ENCODE measurements around the gene MUS81. TPM values are rescaled to one million over a fixed set of nuclear protein-coding genes. Genes with fewer than 3 reads are reported as not detected.
A peak's percentile ranks its signal among the peaks of the same experiment; 100 is the strongest.

MUS81 gene
- total RNA-seq, 2 donors from 2014 or later = 80.6 to 94.8 TPM

DNA sequence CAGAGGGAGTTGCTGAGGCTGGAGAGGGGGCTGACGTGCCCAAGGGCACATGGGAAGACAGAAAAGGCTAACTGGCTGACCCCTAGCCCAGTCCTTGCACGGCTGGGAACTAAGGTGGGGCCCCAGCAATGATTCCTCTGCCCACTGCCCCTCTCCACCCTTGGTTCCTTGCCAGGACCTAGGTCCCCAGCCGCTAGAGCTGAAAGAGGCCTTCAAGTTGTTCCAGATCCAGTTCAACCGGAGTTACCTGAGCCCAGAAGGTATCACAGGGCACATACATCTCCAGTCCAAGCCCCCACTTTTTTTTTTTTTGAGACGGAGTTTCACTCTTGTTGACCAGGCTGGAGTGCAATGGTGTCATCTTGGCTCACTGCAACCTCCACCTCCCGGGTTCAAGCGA, 19.8 kb downstream of the MUS81 start:
- DNase-seq (no peak), ATAC-seq (replicated peaks in 1 of 2) (no peak)
- H3K9me3 Mint-ChIP-seq = no peaks in the 10 kb centered on the region
- H3K4me1 Mint-ChIP-seq (ENCODE audit: low read depth) = peaks cover 38% of the 10 kb centered on the region
- H3K36me3 Mint-ChIP-seq (ENCODE audit: insufficient read depth in 2 of 2) = peaks cover 0 to 7% of the 10 kb centered on the region in 2 donors
- no peaks in the 10 kb centered on the region for H3K27me3 Mint-ChIP-seq (ENCODE audit: low read depth)
- peak overlapping the region; percentile 46 for H3K27ac Mint-ChIP-seq
- peak overlapping the region; percentile 70 to 71 for H3K4me3 Mint-ChIP-seq

DNA sequence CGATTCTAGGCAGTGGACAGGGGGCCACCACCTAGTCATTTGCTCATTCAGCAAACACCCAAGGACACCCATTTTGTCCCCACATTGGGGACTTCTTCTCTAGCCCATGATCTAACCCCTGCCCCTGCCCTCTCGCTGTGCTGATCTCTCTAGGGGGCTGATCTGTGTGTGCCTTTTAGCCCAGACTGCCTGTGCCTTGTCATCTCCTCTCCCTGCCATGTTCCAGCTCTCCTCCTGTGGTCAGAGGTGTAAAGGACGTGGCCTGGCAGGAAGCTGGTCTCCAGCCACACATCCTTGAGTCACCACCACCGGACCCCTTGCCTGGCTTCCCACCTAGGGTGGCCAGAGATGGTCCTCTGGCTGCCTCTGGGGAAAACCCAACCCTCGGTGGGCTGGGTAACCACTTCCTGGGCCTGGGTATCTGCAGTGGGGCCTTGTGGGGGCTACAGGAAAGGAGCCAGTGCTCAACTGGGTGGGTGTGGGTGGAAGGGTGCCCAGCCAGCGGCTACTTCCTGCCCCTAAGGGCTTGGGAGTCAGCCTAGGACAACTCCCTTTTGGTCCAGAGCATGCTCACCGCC, 20.7 kb downstream of the MUS81 start:
- Mint-ChIP-seq H3K36me3 (ENCODE audit: insufficient read depth in 2 of 2) (peaks cover 0 to 9% of the 10 kb centered on the region in 2 donors), H3K9me3 (no peaks in the 10 kb centered on the region), H3K4me3 (peak overlapping the region; percentile 70 to 71), H3K27ac (peak overlapping the region; percentile 78), H3K27me3 (ENCODE audit: low read depth) (no peaks in the 10 kb centered on the region), H3K4me1 (ENCODE audit: low read depth) (peaks cover 47% of the 10 kb centered on the region)
- DNase-seq = no peak
- ATAC-seq (replicated peaks in 1 of 2) = peak; percentile 32 to 37

DNA sequence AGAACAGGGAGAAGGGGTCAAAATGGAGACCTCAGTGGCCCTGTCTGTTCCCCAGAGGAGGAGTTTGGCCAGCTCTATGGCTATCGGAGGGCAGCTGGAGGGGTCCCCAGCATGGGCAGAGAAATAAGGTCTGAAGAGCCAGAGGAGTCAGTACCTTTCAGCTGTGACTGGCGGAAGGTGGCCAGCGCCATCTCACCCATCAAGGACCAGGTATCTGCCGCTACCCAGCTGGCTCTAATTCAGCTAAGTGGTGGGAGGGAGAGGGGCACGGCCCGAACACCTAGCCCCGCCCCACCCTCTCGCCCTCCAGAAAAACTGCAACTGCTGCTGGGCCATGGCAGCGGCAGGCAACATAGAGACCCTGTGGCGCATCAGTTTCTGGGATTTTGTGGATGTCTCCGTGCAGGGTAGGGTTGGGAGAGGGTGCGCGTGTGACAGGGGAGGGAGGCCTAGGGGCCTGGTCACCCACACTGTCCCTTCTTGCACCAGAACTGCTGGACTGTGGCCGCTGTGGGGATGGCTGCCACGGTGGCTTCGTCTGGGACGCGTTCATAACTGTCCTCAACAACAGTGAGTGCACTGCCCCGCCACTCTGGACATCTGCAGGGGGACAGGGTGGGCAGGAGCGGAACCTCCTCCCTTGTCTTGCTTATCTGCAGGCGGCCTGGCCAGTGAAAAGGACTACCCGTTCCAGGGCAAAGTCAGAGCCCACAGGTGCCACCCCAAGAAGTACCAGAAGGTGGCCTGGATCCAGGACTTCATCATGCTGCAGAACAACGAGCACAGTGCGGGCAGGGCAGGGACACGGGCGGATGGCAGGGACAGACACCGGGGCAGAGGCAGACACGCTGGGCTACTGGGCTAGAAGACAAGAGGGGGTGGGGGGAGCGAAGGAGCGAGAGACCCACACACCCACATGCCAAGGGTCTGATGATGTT, 22.2 kb downstream of the MUS81 start:
- ATAC-seq (replicated peaks in 1 of 2) = no peak
- no peaks in the 10 kb centered on the region for H3K9me3 Mint-ChIP-seq
- H3K36me3 Mint-ChIP-seq (ENCODE audit: insufficient read depth in 2 of 2) = peaks cover 0 to 14% of the 10 kb centered on the region in 2 donors
- no peak overlapping the region for H3K4me3 Mint-ChIP-seq
- peaks cover 58% of the 10 kb centered on the region for H3K4me1 Mint-ChIP-seq (ENCODE audit: low read depth)
- DNase-seq = no peak
- H3K27ac Mint-ChIP-seq = no peak overlapping the region
- H3K27me3 Mint-ChIP-seq (ENCODE audit: low read depth) = no peaks in the 10 kb centered on the region

DNA sequence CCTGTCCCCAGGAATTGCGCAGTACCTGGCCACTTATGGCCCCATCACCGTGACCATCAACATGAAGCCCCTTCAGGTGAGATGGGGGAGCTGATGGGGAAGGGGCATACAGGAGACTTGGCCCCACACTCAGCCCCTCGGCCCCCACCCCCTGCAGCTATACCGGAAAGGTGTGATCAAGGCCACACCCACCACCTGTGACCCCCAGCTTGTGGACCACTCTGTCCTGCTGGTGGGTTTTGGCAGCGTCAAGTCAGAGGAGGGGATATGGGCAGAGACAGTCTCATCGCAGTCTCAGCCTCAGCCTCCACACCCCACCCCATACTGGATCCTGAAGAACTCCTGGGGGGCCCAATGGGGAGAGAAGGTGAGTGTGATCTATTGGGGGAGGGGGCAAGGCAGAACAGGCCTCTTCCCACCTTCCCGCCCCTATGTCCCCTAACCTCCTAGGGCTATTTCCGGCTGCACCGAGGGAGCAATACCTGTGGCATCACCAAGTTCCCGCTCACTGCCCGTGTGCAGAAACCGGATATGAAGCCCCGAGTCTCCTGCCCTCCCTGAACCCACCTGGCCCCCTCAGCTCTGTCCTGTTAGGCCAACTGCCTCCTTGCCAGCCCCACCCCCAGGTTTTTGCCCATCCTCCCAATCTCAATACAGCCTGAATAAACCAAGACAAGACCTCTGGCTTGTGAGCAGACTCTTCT, 23.0 kb downstream of the MUS81 start:
- Mint-ChIP-seq H3K4me3 (no peak overlapping the region), H3K9me3 (no peaks in the 10 kb centered on the region), H3K36me3 (ENCODE audit: insufficient read depth in 2 of 2) (peaks cover under 1 to 14% of the 10 kb centered on the region in 2 donors), H3K27me3 (ENCODE audit: low read depth) (no peaks in the 10 kb centered on the region), H3K4me1 (ENCODE audit: low read depth) (peaks cover 67% of the 10 kb centered on the region), H3K27ac (no peak overlapping the region)
- DNase-seq (no peak), ATAC-seq (replicated peaks in 1 of 2) (no peak)

DNA sequence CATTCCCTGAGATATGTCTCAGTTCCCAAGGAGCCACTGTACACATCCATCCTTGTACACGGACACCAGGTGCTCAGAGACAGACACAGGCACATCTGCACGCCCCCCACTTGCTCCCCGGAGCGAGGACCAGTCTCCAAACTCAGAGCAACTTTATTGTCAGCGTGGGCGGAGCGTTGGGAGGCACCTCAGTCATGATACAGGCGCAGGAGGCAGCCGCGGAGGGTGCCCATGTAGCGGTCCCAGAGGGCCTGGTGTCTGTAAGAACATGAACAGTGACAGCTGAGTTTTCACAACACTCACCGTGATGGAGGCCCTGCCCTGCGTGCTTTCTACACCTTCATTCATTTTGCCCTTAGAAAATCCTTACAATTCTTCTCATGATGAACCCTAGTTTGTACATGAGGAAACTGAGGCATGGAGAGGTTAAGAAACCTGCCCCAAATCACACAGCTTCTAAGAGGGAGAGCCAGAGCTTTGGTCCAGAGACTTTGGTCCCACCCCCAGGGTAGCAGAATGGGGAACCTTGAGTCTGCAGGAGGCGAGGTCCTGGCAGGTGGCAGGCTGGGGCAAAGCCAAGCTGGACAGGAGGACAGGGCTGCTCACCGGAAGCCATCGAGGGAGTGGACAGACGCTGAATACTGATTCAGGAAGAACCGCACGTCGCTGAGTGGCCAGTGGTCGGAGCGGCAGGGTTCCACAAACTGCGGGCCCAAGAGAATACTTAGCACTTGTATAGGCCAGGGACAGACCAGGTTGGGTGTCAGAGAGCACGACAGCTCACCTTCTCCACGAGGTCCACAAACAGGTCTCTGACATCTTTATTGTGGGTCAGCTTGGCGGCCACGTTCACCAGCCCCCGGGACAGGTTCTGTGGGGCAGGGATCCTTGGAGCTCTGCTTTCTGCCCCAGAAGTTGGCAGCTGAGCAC, 23.8 kb downstream of the MUS81 start:
- H3K27ac Mint-ChIP-seq = peak overlapping the region; percentile 84
- peaks cover 1 to 14% of the 10 kb centered on the region in 2 donors for H3K36me3 Mint-ChIP-seq (ENCODE audit: insufficient read depth in 2 of 2)
- H3K9me3 Mint-ChIP-seq = no peaks in the 10 kb centered on the region
- peaks cover 75% of the 10 kb centered on the region for H3K4me1 Mint-ChIP-seq (ENCODE audit: low read depth)
- no peaks in the 10 kb centered on the region for H3K27me3 Mint-ChIP-seq (ENCODE audit: low read depth)
- H3K4me3 Mint-ChIP-seq = no peak overlapping the region
- no peak for DNase-seq
- no peak for ATAC-seq (replicated peaks in 1 of 2)

DNA sequence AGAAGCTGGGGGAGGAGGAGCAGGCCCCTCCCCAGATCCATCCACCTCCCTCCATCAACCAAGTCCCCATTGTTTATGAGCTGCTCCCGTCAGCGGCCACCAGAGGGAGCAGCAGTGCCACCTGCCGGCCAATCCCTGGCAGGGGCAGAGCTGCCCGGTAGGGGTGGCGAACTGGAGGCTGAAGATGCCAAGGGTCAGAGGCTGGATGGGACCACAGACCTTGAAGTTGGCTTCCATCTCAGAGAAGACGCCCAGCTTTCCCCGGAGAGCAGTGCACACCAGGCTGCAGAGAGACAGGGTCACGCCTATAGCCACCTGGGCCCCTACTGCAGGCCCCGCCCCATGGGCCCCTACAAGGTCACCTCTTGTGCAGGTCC, 24.5 kb downstream of the MUS81 start:
- Mint-ChIP-seq H3K9me3 (no peaks in the 10 kb centered on the region), H3K36me3 (ENCODE audit: insufficient read depth in 2 of 2) (peaks cover 1 to 14% of the 10 kb centered on the region in 2 donors), H3K27me3 (ENCODE audit: low read depth) (no peaks in the 10 kb centered on the region), H3K27ac (peak overlapping the region; percentile 84), H3K4me3 (no peak overlapping the region), H3K4me1 (ENCODE audit: low read depth) (peaks cover 75% of the 10 kb centered on the region)
- DNase-seq = peak; percentile 85 to 89
- peak; percentile 43 to 48 for ATAC-seq (replicated peaks in 1 of 2)

DNA sequence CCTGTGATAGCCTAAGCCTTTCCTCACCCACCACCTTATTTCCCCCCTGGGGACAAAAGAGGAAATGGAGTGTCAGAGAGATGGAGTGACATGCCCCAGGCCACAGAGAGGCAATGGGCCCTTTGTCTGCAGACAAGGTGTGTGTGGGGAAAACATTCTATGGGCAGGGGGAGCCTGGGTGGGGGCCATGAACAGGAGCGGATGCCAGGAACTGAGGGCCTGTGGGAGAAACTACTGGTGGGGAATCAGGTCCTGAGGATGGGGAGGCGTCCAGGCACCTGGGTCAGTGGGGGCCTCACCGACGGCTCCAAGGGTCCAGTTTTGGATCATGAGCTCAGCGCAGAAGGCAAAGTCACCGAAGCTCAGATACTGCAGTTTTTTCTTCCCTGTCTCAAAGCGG, 25.0 kb downstream of the MUS81 start:
- DNase-seq = no peak
- no peaks in the 10 kb centered on the region for H3K9me3 Mint-ChIP-seq
- peaks cover 1 to 14% of the 10 kb centered on the region in 2 donors for H3K36me3 Mint-ChIP-seq (ENCODE audit: insufficient read depth in 2 of 2)
- ATAC-seq (replicated peaks in 1 of 2) = no peak
- no peaks in the 10 kb centered on the region for H3K27me3 Mint-ChIP-seq (ENCODE audit: low read depth)
- no peak overlapping the region for H3K4me3 Mint-ChIP-seq
- no peak overlapping the region for H3K27ac Mint-ChIP-seq
- peaks cover 77% of the 10 kb centered on the region for H3K4me1 Mint-ChIP-seq (ENCODE audit: low read depth)

DNA sequence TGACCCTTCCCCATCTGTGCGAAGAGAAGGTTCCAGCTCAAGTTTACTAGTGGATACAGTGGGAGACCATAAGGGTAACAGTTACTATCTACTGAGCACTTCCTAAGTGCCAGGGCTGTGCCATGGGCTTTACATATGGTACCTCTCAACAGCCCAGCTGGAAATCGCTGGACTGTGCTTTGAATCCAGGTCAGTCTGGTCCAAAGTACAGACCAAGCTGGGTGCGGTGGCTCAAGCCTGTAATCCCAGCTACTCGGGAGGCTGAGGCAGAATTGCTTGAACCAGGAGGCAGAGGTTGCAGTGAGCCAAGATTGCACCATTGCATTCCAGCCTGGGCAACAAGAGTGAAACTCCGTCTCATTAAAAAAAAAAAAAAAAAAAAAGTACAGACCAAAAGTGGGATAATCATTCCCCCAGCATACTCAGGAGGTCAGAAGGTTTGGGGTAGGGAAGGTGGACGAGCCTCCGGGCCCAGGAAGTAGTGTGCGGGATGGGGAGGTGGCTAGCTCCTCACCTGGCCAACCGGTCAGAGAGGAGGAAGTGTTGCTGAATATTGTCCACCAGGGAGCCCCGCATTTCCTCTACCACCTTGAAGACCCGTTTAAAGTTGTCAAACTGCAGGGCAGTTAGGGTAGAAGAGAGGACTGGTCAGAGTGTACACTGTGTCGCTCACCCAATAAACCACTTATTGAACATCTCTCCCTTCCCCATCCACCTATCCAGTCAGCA, 25.7 kb downstream of the MUS81 start:
- peaks cover 1 to 14% of the 10 kb centered on the region in 2 donors for H3K36me3 Mint-ChIP-seq (ENCODE audit: insufficient read depth in 2 of 2)
- peaks cover 72% of the 10 kb centered on the region for H3K4me1 Mint-ChIP-seq (ENCODE audit: low read depth)
- no peaks in the 10 kb centered on the region for H3K9me3 Mint-ChIP-seq
- DNase-seq (no peak), ATAC-seq (replicated peaks in 1 of 2) (no peak)
- peak overlapping the region in 1 of 2 donors; percentile 91 for H3K4me3 Mint-ChIP-seq
- H3K27ac Mint-ChIP-seq = no peak overlapping the region
- H3K27me3 Mint-ChIP-seq (ENCODE audit: low read depth) = no peaks in the 10 kb centered on the region

DNA sequence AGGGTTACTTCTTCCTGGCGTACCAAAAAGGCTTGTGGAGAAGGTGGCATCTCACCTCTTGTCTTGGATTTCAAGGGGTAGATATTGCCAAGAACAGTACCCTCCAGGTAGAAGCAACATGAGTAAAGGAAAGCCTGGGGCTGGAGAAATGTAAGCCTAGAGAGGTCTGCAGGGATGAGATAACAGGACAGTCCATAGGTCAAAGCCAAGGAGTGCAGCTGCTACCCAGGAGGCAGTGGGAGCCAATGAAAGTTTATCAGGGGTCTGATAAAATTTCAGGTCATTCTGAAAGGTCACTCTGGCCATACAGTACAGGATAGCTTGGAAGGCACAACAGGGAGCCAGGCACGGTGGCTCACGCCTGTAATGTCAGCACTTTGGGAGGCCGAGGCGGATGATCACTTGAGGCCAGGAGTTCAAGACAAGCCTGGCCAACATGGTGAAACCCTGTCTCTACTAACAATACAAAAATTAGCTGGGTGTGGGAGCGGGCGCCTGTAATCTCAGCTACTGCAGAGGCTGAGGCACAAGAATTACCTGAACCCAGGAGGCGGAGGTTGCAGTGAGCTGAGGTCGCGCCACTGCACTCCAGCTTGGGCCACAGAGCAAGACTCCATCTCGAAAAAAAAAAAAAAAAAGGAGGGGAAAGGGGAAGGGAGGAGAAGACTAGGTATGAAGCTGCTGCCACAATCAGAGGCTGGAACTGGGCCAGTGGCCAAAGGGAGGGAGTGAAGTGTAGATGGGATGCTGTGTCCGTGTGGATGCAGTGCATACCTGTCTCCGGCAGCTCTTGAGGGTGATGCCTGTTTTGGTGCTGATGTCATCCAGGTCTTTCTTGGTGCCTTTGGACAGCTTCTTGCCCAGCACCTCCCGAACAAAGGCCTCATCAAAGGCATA, 26.8 kb downstream of the MUS81 start:
- Mint-ChIP-seq H3K27me3 (ENCODE audit: low read depth) (no peaks in the 10 kb centered on the region), H3K27ac (peak overlapping the region; percentile 92), H3K9me3 (no peaks in the 10 kb centered on the region), H3K36me3 (ENCODE audit: insufficient read depth in 2 of 2) (peaks cover 1 to 14% of the 10 kb centered on the region in 2 donors), H3K4me1 (ENCODE audit: low read depth) (peaks cover 62% of the 10 kb centered on the region), H3K4me3 (peak overlapping the region; percentile 91 to 94)
- DNase-seq = no peak
- ATAC-seq (replicated peaks in 1 of 2) = no peak

DNA sequence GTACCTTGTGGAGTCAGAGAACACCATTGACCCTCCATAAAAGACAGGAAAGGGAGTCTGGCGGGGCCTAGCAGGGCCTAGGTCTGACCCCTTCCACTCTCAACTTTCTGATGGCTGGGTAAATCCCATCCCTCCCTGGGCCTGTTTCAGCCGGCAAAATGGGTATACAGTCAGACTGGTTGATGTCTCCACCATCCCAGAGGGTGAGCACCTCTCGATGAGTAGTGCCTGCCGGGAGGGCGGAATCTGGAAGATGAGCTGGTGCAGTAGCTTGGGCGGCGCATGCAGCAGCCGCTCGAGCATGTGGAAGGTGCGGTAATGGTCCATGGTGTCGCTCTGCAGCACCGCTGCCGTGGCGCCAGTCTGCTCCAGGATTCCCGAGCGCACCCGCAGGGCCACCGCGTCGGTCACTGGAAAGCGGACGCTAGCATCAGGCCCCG, 27.5 kb downstream of the MUS81 start:
- Mint-ChIP-seq H3K4me1 (ENCODE audit: low read depth) (peaks cover 69% of the 10 kb centered on the region), H3K27me3 (ENCODE audit: low read depth) (no peaks in the 10 kb centered on the region), H3K27ac (peak overlapping the region; percentile 92), H3K9me3 (no peaks in the 10 kb centered on the region), H3K36me3 (ENCODE audit: insufficient read depth in 2 of 2) (peaks cover 1 to 14% of the 10 kb centered on the region in 2 donors), H3K4me3 (peak overlapping the region; percentile 91 to 94)
- DNase-seq = no peak
- no peak for ATAC-seq (replicated peaks in 1 of 2)

DNA sequence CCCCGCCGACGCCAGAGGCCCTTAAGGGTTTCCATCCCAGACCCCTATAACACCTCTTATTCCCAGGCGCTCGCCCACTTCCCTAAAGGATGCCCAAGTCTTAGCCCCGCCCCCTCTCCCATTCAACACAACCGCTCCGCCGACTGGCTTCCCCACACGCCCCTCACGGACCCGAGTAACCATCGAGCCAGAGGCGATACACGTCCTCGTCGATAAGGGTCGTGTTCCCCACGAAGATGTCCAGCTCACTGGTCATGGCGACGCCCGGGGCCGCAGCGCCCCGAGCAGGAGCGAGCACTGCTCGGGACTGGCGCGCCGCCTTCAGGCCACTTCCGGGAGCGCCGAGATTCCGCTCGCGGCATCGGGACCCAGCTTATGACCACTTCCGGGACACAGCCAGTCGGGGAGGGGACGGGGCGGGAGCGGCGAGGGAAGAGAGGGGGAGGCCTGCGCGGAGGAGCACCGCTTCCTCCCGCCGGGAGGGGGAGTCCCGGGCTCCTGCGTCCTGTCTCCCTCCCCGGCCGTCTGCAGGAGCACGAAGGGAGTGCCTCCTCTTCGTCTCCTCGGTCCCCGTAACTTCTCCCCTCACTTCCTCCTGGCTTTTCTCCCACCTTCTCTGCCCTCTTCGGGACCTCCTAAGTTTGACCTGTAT, 28.1 kb downstream of the MUS81 start, which contains the start of gene FIBP:
Gene FIBP (minus strand): TSS at position 309 of the 652 bp plus-strand sequence. CDS start 53 bp downstream, at position 256.
- DNase-seq (peak; percentile 95 to 96), ATAC-seq (replicated peaks in 1 of 2) (peak; percentile 69 to 70)
- Mint-ChIP-seq H3K9me3 (no peaks in the 10 kb centered on the region), H3K27me3 (ENCODE audit: low read depth) (no peaks in the 10 kb centered on the region), H3K36me3 (ENCODE audit: insufficient read depth in 2 of 2) (peaks cover 1 to 14% of the 10 kb centered on the region in 2 donors), H3K4me1 (ENCODE audit: low read depth) (peaks cover 75% of the 10 kb centered on the region), H3K4me3 (peak within 1 kb of the TSS; percentile 91 to 94), H3K27ac (peak within 1 kb of the TSS; percentile 92)

Measured in activated T-cell treated with anti-CD3 and anti-CD28 coated beads, Interleukin-2, amount 50 U/mL, for 72 hours (primary cell).